ENCODE data around the gene PLAAT3.
"Not testable (repeated sequence)": the region's sequence is repeated elsewhere in the genome, so short reads cannot be mapped to it uniquely, and the experiment has no call there.

PLAAT3 gene

GRCh38 chr11:63603180-63603518, 11.1 kb downstream of the PLAAT3 start:
- TF ChIP-seq CTCF (IDR thresholded peaks at IDR 0.05; ENCODE audit: low read depth, low read length): no peak
- DNase-seq: no peak
- no peaks in the 10 kb centered on the region for H3K36me3 ChIP-seq
- H3K27ac ChIP-seq: no peak overlapping the region
- no peaks in the 10 kb centered on the region for H3K9me3 ChIP-seq (ENCODE audit: severe bottlenecking)
- no peaks in the 10 kb centered on the region for H3K27me3 ChIP-seq (ENCODE audit: insufficient read depth, low read depth, severe bottlenecking)
- H3K4me3 ChIP-seq (ENCODE audit: low read depth, low read length): no peak overlapping the region

- not testable (repeated sequence) for H3K27ac ChIP-seq; H3K4me3 ChIP-seq (ENCODE audit: low read depth, low read length); H3K9me3 ChIP-seq (ENCODE audit: severe bottlenecking); H3K27me3 ChIP-seq (ENCODE audit: insufficient read depth, low read depth, severe bottlenecking); DNase-seq; H3K36me3 ChIP-seq
Observed at GRCh38 chr11:63602290-63603179, 11.7 kb downstream of the PLAAT3 start.

- no peaks in the 10 kb centered on the region for H3K36me3 ChIP-seq
- no peaks in the 10 kb centered on the region for H3K9me3 ChIP-seq (ENCODE audit: severe bottlenecking)
- no peak for TF ChIP-seq CTCF (IDR thresholded peaks at IDR 0.05; ENCODE audit: low read depth, low read length)
- H3K27me3 ChIP-seq (ENCODE audit: insufficient read depth, low read depth, severe bottlenecking): no peaks in the 10 kb centered on the region
- no peak overlapping the region for H3K27ac ChIP-seq
- DNase-seq: no peak
- no peak overlapping the region for H3K4me3 ChIP-seq (ENCODE audit: low read depth, low read length)
Observed at GRCh38 chr11:63599211-63600122, 14.8 kb downstream of the PLAAT3 start.

GRCh38 chr11:63598556-63598955, 15.7 kb downstream of the PLAAT3 start:
- Histone ChIP-seq H3K27ac (no peak overlapping the region), H3K36me3 (no peaks in the 10 kb centered on the region), H3K27me3 (ENCODE audit: insufficient read depth, low read depth, severe bottlenecking) (no peaks in the 10 kb centered on the region), H3K4me3 (ENCODE audit: low read depth, low read length) (no peak overlapping the region), H3K9me3 (ENCODE audit: severe bottlenecking) (no peaks in the 10 kb centered on the region)
- no peak for DNase-seq
- TF ChIP-seq CTCF (IDR thresholded peaks at IDR 0.05; ENCODE audit: low read depth, low read length): no peak

GRCh38 chr11:63595296-63595695, 18.9 kb downstream of the PLAAT3 start:
- Histone ChIP-seq H3K27me3 (ENCODE audit: insufficient read depth, low read depth, severe bottlenecking) (no peaks in the 10 kb centered on the region), H3K27ac (no peak overlapping the region), H3K36me3 (no peaks in the 10 kb centered on the region), H3K4me3 (ENCODE audit: low read depth, low read length) (no peak overlapping the region), H3K9me3 (ENCODE audit: severe bottlenecking) (no peaks in the 10 kb centered on the region)
- DNase-seq: no peak
- no peak for TF ChIP-seq CTCF (IDR thresholded peaks at IDR 0.05; ENCODE audit: low read depth, low read length)

- H3K36me3 ChIP-seq: no peaks in the 10 kb centered on the region
- no peaks in the 10 kb centered on the region for H3K27me3 ChIP-seq (ENCODE audit: insufficient read depth, low read depth, severe bottlenecking)
- DNase-seq: peak; percentile 26
- no peak overlapping the region for H3K27ac ChIP-seq
- TF ChIP-seq CTCF (IDR thresholded peaks at IDR 0.05; ENCODE audit: low read depth, low read length): peak; percentile 92
- no peak overlapping the region for H3K4me3 ChIP-seq (ENCODE audit: low read depth, low read length)
- H3K9me3 ChIP-seq (ENCODE audit: severe bottlenecking): no peaks in the 10 kb centered on the region
Observed at GRCh38 chr11:63592975-63593395, 21.2 kb downstream of the PLAAT3 start.
